ENCODE data around the gene TSPAN2. TPM values are rescaled to one million over a fixed set of nuclear protein-coding genes. Genes with fewer than 3 reads are reported as not detected.

Gene TSPAN2
- polyA plus RNA-seq, 3 donors: 3.5 to 20.6 (median 16.7) TPM

GRCh38 chr1:115091572-115091971 is 2.3 kb upstream of the TSPAN2 start:
- H4K20me1 ChIP-seq (ENCODE audit: insufficient read depth, low read length): no peaks in the 10 kb centered on the region
- Mint-ChIP-seq H3K36me3 (no peaks in the 10 kb centered on the region), H3K4me3 (no peak overlapping the region), H3K27ac (peak overlapping the region; percentile 66 to 94 (median 92)), H3K9me3 (peaks cover 0 to 3% (median 0%) of the 10 kb centered on the region in 7 donors), H3K4me1 (peaks cover 42% of the 10 kb centered on the region), H3K27me3 (ENCODE audit: low read depth in 3 of 3) (peaks cover 0 to 9% (median 4%) of the 10 kb centered on the region in 3 donors)
- H3K27ac ChIP-seq (ENCODE audit: low read depth in 1 of 2, low read length in 2 of 2): peak overlapping the region; percentile 31 to 82
- no peaks in the 10 kb centered on the region for H3K27me3 ChIP-seq (ENCODE audit: control insufficient read depth in 2 of 2, insufficient read depth in 2 of 2, low read length in 2 of 2)
- DNase-seq: peak; percentile 43 to 78 (median 59)
- peak overlapping the region; percentile 46 for H2AFZ ChIP-seq (ENCODE audit: insufficient read depth, low read depth, low read length, poor library complexity, severe bottlenecking)
- WGBS (ENCODE audit: insufficient coverage): 27% methylated on average over 2 of the region's 2 CpGs
- peak overlapping the region; percentile 26 for H3K4me2 ChIP-seq (replicated peaks; ENCODE audit: extremely low read depth, low read length, poor library complexity, severe bottlenecking)
- no peak for TF ChIP-seq CTCF (IDR thresholded peaks at IDR 0.05)
- no peak overlapping the region for H3K9ac ChIP-seq (ENCODE audit: insufficient read depth, low read length, poor library complexity, severe bottlenecking)
- H3K4me3 ChIP-seq (replicated peaks in 1 of 3; ENCODE audit: low read depth in 2 of 3, low read length in 3 of 3): peak overlapping the region in 1 of 3 experiments; percentile 20
- intact Hi-C loops (cut with micrococcal nuclease): no loop called here
- H3K36me3 ChIP-seq (replicated peaks in 1 of 2; ENCODE audit: control insufficient read depth in 1 of 2, insufficient read depth in 2 of 2, low read length in 2 of 2): no peaks in the 10 kb centered on the region
- H3K9me3 ChIP-seq (replicated peaks in 1 of 2; ENCODE audit: control insufficient read depth in 1 of 2, insufficient read depth in 1 of 2, low read length in 2 of 2): no peaks in the 10 kb centered on the region
- H3K79me2 ChIP-seq (ENCODE audit: insufficient read depth, low read length): peaks cover 8% of the 10 kb centered on the region
- H3K4me1 ChIP-seq (ENCODE audit: control insufficient read depth in 1 of 2, insufficient read depth in 2 of 2, low read length in 2 of 2): peaks cover 33 to 42% of the 10 kb centered on the region in 2 donors

- Histone ChIP-seq H3K9ac (ENCODE audit: insufficient read depth, low read length, poor library complexity, severe bottlenecking) (no peak overlapping the region), H3K79me2 (ENCODE audit: insufficient read depth, low read length) (peaks cover 8% of the 10 kb centered on the region), H3K4me3 (replicated peaks in 1 of 3; ENCODE audit: low read depth in 2 of 3, low read length in 3 of 3) (no peak overlapping the region), H4K20me1 (ENCODE audit: insufficient read depth, low read length) (no peaks in the 10 kb centered on the region), H3K4me1 (ENCODE audit: control insufficient read depth in 1 of 2, insufficient read depth in 2 of 2, low read length in 2 of 2) (peaks cover 35 to 42% of the 10 kb centered on the region in 2 donors), H3K9me3 (replicated peaks in 1 of 2; ENCODE audit: control insufficient read depth in 1 of 2, insufficient read depth in 1 of 2, low read length in 2 of 2) (no peaks in the 10 kb centered on the region), H3K36me3 (replicated peaks in 1 of 2; ENCODE audit: control insufficient read depth in 1 of 2, insufficient read depth in 2 of 2, low read length in 2 of 2) (no peaks in the 10 kb centered on the region), H3K27ac (ENCODE audit: low read depth in 1 of 2, low read length in 2 of 2) (peak overlapping the region in 1 of 2 donors; percentile 82), H2AFZ (ENCODE audit: insufficient read depth, low read depth, low read length, poor library complexity, severe bottlenecking) (peak overlapping the region; percentile 46), H3K4me2 (replicated peaks; ENCODE audit: extremely low read depth, low read length, poor library complexity, severe bottlenecking) (no peak overlapping the region), H3K27me3 (ENCODE audit: control insufficient read depth in 2 of 2, insufficient read depth in 2 of 2, low read length in 2 of 2) (no peaks in the 10 kb centered on the region)
- no peaks in the 10 kb centered on the region for H3K36me3 Mint-ChIP-seq
- H3K27ac Mint-ChIP-seq: peak overlapping the region in 3 of 7 donors; percentile 92 to 93 (median 92)
- H3K9me3 Mint-ChIP-seq: peaks cover 0 to 3% (median 0%) of the 10 kb centered on the region in 7 donors
- H3K27me3 Mint-ChIP-seq (ENCODE audit: low read depth in 3 of 3): peaks cover 0 to 11% (median 4%) of the 10 kb centered on the region in 3 donors
- intact Hi-C loops (cut with micrococcal nuclease): no loop called here
- peaks cover 47% of the 10 kb centered on the region for H3K4me1 Mint-ChIP-seq
- no peak for TF ChIP-seq CTCF (IDR thresholded peaks at IDR 0.05)
- WGBS (ENCODE audit: insufficient coverage): no CpG with 5 or more reads among the region's 4 CpGs
- no peak for DNase-seq
- no peak overlapping the region for H3K4me3 Mint-ChIP-seq
These were observed 1.7 kb upstream of the TSPAN2 start for GRCh38 chr1:115090956-115091355.

Measured in CD14-positive monocyte (primary cell).